Measurements from ENCODE around the gene USP31.

Gene USP31, protein sequence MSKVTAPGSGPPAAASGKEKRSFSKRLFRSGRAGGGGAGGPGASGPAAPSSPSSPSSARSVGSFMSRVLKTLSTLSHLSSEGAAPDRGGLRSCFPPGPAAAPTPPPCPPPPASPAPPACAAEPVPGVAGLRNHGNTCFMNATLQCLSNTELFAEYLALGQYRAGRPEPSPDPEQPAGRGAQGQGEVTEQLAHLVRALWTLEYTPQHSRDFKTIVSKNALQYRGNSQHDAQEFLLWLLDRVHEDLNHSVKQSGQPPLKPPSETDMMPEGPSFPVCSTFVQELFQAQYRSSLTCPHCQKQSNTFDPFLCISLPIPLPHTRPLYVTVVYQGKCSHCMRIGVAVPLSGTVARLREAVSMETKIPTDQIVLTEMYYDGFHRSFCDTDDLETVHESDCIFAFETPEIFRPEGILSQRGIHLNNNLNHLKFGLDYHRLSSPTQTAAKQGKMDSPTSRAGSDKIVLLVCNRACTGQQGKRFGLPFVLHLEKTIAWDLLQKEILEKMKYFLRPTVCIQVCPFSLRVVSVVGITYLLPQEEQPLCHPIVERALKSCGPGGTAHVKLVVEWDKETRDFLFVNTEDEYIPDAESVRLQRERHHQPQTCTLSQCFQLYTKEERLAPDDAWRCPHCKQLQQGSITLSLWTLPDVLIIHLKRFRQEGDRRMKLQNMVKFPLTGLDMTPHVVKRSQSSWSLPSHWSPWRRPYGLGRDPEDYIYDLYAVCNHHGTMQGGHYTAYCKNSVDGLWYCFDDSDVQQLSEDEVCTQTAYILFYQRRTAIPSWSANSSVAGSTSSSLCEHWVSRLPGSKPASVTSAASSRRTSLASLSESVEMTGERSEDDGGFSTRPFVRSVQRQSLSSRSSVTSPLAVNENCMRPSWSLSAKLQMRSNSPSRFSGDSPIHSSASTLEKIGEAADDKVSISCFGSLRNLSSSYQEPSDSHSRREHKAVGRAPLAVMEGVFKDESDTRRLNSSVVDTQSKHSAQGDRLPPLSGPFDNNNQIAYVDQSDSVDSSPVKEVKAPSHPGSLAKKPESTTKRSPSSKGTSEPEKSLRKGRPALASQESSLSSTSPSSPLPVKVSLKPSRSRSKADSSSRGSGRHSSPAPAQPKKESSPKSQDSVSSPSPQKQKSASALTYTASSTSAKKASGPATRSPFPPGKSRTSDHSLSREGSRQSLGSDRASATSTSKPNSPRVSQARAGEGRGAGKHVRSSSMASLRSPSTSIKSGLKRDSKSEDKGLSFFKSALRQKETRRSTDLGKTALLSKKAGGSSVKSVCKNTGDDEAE (N-terminal part only)

DNA sequence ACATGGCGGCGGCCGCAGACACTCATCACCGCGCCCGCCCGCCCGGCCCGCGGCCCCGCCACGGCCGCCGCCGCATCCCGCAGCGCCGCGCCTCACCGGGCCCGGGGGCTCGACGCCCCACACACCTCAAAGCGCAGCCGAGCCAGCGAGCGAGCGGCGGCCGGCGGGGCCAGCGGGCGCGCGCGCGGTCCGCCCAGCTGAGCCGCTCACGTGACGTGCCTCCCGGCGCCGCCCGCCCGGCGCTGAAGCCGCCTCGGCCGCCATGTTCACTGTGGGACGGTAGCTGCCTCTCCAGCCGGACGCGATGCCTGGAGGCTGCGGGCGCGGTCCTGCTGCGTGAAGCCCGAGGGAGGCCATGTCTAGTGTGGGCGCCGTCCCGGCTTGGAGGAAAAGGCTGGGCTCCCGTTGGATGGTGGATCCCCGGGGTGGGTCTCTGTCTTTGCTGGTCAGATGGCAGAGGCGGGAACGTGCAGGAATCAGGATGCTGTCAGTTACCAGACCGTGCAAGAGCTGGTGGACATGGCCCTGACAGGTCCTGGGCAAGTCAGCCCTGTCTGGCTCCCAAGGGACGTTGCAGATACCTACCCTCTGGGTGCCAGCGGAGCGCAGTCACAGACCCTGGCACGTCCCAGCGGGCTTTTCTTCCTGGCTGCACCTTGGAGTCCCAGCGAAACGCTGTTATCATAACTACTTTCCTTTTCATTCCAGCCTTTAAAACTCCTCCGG is at the start of gene USP31:
USP31 (minus strand) TSS at position 186 of the 726 bp plus-strand sequence; CDS start at position 4, 182 bp downstream.
- DNase-seq = peak; percentile 98

DNA sequence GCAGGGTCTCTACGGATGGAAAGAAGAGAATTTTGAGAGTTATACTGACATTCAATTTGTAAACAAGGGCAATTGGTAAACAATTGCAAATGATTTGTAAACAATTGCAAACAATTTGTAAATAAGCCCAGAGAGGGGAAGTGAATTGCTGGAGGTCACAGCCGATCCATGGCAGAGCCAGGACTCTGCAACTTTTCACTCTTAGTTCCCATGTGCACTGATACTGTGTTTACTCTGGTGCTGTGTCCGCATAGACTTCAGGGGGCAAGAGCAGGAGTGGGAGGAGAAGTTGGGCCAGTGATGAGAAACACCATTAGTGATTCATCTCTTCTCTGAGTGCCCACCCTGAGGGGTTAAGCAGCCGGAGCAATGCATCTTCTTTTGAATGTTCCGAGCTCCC is 47.3 kb upstream of the USP31 start:
- no peak for DNase-seq

DNA sequence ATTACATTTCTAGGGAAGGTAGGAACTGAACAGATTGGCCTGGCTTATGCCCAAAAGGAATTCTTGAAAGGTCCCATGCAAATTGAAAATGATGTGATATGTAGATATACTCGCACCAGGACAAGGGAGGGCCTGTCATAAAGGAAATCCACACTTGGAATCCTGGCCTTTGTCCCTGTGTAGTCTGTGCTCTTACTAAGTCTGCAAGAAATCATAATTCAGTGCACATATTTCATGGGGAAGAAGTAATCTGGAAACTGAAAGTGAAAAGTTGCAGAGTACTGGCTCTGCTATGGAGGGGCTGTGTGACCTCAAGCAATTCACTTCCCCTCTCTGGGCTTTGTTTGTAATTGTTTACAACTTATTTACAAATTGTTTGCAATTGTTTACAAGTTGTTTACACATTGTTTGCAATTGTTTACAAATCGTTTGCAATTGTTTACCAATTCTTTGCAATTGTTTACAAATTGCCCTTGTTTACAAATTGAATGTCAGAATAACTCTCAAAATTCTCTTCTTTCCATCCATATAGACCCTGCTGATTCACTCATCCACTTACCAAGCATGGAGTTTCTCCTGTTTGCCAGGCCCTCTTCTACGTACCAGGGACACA is 46.2 kb upstream of the USP31 start:
- no peak for DNase-seq

DNA sequence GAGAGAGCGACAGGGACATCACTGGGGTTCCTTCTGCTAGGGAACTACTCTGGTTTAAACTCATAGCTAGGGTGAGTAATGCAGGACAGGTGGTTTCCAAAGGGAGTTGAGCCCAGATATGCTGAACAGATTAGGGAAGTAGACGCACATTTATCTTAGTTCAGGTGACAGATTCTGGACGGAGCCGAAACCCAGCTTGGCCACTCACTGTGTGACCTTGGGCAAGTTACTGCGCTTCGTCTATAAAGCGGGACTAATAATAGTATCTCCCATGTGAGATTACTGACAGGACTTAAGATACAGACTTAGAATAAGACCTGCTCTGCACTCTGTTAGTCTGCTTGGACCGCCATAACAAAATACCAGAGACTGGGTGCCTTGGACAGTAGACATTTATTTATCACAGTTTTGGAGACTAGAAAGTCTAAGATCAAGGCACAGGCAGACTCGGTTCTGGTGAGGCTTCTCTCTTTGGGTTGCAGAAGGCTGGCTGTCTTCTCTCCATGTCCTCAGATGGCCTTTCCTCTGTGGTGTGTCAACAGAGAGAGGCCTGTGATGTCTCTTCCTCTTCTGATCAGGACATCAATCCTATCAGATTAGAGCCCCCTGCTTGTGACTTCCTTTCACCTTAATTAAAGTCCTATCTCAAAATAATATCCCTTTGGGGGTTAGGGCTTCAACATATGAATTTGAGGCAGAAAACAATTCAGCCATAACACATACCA is 45.4 kb upstream of the USP31 start:
- no peak for DNase-seq

DNA sequence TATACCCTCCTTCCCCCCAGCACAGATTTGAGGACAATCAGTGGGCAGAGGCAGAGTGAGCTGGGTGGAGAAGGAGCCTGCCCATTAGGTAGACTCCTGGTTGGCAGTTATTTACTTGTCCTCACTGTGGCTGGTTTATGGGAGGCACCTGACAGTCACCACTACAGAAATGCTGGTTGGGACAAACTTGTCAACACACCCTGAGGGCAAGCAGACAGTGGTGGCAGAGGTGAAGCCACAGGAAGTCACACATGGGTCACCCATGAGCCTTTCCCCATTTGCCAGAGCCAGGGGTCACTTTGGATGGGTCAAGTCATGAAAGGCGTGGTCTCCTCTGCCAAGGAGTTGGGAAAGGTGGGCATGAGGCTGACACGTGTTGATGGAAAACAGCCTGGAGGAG is 39.7 kb upstream of the USP31 start:
- DNase-seq = no peak

DNA sequence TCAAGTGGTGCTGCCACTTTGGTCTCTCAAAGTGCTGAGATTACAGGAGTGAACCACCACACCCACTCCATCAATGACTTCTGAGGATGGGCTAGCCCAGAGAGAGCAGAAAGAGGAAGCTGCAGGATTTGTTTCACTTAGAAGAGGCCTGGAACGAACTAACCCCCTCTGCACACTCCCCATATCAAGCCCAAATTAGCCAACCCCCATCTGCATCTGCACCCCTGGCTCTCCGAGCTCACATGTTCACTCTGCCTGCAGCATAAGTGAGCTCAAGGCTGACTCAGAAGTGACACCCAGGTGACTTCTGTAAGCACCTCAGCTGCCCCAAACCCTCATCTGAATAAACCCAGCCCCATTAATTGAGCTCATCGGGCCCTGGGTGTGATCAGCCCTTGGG is 38.1 kb upstream of the USP31 start:
- no peak for DNase-seq

DNA sequence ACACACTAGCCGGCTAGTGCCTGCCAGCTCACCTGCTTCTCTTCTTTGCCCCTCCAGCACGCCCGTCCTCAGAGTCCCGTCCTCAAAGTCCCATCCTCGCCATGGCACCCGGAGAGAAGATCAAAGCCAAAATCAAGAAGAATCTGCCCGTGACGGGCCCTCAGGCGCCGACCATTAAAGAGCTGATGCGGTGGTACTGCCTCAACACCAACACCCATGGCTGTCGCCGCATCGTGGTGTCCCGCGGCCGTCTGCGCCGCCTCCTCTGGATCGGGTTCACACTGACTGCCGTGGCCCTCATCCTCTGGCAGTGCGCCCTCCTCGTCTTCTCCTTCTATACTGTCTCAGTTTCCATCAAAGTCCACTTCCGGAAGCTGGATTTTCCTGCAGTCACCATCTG is 36.9 kb upstream of the USP31 start:
- DNase-seq = no peak

DNA sequence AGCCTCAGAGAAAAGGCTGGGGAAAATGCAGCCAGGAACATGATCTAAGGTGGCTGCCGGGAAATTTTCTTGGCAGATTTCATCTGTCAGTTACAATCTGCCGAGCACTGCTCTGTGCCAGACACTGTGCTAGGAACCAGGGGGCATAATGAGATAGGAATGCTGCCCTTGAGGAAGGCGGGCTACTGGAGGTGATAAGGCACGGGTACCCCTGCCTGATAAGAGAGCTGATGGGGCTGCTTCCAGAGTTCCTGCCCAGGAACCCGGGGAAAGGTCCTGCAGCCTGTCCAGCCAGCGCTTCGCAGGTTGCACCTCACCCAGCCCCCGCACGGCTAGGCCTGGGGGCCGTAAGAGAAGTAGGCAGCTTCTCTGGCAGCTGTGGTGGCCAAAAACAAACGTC is 36.4 kb upstream of the USP31 start:
- no peak for DNase-seq

DNA sequence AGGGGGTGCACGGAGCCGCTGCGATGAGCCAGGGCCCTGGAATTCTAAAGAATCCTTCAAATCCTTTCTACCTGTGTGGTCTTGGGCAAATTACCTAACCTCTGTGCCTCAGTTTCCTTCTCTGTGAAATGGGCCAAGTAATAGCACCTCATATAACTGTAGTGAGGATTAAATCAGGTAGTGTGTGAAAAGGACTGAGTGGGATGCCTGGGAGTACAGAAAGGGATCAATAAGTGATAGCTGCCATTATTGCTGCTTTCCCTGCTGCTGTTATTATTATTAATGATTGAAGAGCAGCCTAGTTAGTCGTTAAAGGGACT is 34.3 kb upstream of the USP31 start:
- DNase-seq = no peak

DNA sequence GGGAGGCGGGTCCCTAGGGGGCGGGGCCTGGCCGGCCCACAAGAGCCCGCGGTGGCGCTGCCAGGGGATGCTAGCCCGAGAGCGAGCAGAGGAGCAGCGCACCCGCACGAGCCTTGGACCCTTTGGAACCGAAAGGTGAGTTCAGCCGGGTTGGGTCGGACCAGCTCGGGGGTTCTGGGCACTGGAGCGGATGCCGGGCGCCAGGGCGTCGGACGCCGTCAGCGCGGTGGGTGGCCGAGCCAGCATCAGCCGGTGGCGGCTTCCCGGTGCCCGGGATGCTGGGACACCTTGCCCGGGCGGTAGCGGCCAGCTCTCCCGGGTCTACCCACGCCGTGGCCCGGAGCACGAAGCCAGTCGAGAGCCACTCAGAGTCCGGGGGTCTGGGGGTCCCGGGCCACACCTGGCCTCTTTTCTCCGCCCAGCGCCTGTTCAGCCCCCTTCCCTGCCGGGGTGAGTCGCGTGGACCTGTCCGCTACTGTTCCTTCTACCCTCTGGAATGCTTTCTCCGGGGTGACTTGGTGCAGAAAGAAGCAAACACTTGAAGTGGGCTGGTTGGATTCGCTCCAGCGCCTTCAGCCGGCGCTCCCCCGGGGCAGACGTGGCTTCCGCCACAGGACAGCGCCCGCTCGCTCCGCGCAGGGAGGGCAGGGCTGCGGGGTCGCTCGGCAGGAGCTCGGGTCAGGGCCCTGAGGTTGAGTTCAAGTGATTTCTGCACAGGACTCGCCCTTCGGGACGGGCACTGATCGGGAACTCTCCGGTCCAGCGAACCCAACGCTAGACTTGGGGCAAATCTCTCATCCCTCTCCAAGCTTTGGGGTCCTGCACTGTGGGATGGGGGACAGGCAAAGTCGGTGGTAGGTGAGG is 33.7 kb upstream of the USP31 start, which contains the start of gene SCNN1G:
SCNN1G (plus strand) TSS at position 67 of the 864 bp plus-strand sequence. CDS start 3,527 bp downstream, outside the sequence.
- peak; percentile 68 for DNase-seq

DNA sequence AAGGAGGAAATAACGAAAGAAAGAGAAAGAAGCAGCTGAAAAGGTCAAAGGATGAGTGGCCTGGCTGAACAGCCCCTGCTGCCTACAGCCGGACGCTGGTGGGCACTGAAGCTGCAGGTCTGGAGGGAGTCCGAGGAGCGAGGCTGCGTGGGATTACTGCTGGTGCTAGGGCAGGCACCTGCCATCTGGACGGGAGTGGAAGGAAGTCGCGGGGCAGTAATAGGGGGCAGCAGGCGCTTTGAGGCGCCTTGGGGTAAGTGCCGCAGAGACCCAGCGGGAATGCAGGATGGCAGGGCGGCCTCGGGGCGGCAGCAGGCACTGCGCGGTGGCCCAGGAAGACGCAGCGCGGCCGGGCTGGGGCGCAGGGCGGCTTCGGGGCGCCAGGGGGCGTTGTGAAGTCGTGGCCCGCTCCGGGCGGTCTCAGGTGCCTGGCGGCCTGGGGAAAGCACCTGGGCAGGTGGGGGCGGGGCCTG is 33.0 kb upstream of the USP31 start:
- peak; percentile 94 for DNase-seq

DNA sequence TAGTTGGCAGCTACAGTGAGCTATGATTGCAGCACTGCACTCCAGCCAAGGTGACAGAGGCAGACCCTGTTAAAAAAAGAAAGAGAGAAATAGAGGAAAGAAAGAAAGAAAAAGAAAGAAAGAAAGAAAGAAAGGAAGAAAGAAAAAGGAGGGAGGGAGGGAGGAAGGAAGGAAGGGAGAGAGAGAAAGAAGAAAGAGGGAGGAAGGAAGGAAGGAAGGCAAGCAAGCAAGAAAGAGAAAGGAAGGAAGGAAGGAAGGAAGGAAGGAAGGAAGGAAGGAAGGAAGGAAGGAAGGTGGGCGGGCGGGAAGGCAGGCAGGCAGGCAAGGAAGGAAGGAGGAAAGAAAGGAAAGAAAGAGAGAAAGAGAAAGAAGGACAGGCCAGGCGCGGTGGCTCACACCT is 32.3 kb upstream of the USP31 start:
- no peak for DNase-seq

DNA sequence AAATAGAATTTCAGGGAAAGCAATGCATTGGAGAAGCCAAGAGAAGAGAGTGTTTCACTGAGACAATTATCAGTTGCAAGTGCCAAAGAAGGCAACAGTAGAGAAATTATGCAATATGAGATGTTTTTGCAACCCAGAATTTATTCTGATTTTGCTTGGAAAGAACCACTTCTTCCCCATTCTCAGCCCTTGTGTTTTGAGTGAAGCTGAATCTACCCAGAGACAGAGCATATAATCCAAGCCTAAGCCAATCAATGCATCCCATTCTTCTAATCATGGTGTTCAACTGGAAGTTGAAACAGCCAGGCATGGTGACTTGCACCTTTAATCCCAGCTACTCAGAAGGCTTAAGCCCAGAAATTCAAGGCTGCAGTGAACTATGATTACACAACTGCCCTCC is 26.4 kb upstream of the USP31 start:
- no peak for DNase-seq

DNA sequence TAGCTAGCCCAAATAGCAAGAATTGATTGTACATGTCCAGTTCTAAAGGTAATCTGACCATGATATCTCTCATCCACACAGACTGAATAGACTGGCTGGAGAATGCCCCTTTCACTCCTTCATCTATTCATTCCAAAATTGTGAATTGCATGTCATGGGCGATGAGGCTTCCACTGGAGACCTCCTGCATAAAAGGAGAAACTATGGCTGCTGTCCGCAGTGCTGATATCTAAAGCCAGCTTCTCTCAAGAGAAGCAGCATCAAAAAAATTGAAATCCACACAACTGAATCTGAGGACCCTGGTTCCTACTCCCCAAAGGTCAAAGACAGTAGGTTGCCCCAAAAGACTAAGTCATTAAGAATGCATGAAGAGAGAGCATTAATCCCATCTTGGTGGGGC is 25.4 kb upstream of the USP31 start:
- DNase-seq = no peak

DNA sequence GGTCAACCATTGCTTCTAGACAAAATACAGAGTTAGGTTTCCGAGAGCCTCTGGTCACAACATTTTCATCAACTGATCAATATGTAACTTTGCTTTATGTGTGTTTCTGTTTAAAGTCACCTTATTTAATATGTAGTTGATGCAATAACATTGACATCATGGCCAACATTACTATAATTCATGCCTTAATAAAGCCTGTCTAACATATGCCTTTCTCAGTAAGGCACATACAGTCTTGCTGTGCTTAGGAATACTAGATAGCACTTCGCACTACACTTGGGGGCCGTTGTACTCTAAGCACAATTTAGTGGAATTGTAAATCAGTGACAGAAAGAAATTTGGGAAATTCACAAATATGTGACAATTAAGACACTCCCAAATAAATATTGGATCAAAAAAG is 23.7 kb upstream of the USP31 start:
- DNase-seq = no peak

DNA sequence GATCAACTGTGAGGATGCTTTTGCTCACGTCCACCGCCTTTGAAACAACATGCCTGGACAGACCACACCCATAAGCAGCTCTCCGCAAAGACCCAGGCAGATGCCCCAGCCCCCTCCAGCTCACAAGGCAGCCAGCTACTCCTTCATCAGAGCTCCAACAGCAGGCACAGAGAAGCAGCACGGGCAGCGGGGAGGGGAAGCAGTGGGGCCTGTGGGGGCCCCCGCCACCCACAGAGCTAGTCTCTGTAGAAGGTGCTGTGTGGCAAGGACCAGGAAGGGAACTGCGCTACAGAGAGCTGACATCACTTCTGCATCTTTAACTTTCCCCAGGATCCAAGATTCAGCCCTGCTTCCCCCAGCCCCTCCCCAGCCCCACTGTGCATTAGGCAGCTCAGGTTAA is 23.3 kb upstream of the USP31 start:
- no peak for DNase-seq

DNA sequence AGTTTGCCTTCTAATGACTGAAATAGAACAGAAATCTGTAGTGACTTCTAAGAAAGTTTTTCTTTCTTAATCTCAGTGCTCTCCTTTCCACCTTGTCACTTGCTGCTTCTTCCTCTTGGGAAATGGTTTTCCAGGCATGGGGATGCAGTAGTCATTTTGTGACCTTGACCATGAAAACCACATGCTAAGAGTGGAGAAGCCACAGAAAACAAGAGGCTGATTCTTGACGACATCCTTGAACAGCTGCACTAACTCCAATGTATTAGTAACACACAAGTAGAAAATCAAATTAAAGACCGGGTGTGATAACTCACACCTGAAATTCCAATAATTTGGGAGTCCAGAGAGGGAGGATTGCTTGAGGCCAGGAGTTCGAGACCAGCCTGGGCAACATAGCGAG is 15.5 kb upstream of the USP31 start:
- no peak for DNase-seq

DNA sequence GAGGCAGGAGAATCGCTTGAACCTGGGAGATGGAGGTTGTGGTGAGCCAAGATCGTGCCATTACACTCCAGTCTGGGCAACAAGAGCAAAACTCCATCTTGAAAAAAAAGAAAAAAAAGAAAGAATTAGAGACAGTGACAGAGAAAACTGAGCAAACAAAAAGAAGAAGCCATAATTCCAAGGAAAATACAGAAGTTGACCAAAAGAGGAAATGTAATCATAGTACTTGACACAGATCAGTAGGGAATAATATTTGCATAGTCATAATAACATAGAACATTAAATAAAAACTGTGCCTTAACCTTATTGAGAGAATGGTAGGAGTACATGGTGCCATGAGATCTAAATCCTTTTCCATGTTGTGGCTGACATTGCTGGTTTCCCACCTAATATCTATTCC is 14.7 kb upstream of the USP31 start:
- no peak for DNase-seq

DNA sequence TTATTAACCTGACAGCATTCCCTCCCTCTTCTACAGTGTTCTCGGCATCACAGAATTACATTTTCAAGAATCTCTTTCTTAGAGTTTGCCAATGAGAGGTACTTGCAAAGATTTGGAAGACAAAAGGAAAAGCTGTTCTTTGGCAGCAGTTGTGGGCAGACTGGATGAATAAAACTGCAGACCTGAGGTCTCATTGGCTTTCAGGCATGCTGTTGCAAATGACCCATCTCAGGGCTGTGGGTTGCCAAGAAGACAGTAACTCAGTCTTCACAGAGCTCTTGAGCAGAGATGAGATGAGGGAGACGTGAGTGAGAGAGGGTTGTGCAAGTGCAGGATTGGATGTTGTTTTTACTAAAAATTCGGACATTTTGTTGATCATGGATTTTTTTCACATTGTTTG is 11.3 kb upstream of the USP31 start:
- DNase-seq = no peak

DNA sequence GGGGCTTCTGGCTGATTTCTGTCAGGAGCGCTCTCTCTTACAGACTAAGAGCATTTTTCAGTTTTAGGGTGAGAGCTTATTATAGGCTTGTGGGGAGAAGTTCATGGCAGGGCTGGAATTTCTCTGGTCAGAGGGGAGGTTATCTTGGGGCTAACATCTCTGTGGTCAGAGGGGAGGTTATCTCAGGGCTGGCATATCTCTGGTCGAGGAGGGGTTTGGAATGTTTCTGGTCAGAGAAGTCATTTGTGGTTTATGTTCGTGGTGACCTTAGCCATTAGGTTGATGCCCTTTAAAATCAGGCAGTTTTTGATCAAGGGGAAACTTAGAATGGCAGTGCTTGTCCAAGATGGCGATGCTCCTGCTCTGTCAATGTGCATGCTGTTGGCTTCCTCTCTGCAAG is 10.8 kb upstream of the USP31 start:
- peak; percentile 53 for DNase-seq

Data from islet precursor cell (in vitro differentiated cells).